Subcutaneous adipose tissue (tissue), 4 donors: ENCODE measurements around the gene CLASP1. TPM values are rescaled to one million over a fixed set of nuclear protein-coding genes. Genes with fewer than 3 reads are reported as not detected.
A peak's percentile ranks its signal among the peaks of the same experiment; 100 is the strongest.

ENCODE experiments used
- small RNA-seq: library from RNA; depleted of rRNA; stranded (forward); fragments of <200 nt; gene quantifications from one replicate; pipeline ENCODE3, GENCODE V24; 2016
- total RNA-seq, 4 donors: library from RNA; depleted of rRNA; stranded (reverse); fragments of >200 nt; gene quantifications; one replicate each; pipeline ENCODE4 v1.1.0, GENCODE V29; 2016
- TF ChIP-seq, protein P1 (sequence below): fragments of 450-650 bp; IDR thresholded peaks from one replicate; pipeline ENCODE4 v1.5.1; 2016; ENCODE audit warnings: low read depth, mild to moderate bottlenecking, control low read depth, antibody characterized with exemption, moderate library complexity

CLASP1 gene
- total RNA-seq, 4 donors from 2014 or later, result 94.0 to 166 (median 112) TPM

GRCh38 chr2:121288454-121289231 lies 360.6 kb downstream of the CLASP1 start:
- TF ChIP-seq, protein P1, sequence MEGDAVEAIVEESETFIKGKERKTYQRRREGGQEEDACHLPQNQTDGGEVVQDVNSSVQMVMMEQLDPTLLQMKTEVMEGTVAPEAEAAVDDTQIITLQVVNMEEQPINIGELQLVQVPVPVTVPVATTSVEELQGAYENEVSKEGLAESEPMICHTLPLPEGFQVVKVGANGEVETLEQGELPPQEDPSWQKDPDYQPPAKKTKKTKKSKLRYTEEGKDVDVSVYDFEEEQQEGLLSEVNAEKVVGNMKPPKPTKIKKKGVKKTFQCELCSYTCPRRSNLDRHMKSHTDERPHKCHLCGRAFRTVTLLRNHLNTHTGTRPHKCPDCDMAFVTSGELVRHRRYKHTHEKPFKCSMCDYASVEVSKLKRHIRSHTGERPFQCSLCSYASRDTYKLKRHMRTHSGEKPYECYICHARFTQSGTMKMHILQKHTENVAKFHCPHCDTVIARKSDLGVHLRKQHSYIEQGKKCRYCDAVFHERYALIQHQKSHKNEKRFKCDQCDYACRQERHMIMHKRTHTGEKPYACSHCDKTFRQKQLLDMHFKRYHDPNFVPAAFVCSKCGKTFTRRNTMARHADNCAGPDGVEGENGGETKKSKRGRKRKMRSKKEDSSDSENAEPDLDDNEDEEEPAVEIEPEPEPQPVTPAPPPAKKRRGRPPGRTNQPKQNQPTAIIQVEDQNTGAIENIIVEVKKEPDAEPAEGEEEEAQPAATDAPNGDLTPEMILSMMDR, result no peak

DNA sequence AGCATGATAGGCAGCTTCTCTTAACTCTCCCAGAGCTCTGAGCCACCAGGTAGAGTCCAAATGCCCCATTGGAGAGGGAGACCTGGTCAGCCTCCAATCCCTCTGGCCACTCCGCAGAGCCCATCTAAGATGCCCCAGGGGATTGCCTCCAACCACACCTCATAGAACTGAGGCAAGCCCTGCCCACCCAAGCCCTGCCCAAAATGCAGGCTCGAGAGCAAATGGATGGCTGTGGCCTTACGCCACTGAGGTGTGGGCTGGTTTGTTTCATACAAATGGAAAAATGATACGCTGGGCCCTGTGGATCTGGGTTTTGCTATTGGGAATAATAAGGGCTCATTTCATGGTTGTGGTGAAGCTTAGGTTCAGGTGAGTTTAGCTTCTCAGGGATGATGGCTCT lies 361.3 kb downstream of the CLASP1 start:
- TF ChIP-seq, protein P1, result no peak

Small RNAs within 50 kb of the gene (small RNA-seq; reads per million reads assigned to genes)
- 0.49 reads per million for gene RF00019
- 281 reads per million, percentile 98 among the genes with 10 or more reads in this experiment for gene RNU4ATAC

Other genes with a start within 250 kb of the CLASP1 start
- gene RNU4ATAC, start 118.6 kb downstream of the CLASP1 start, total RNA-seq, result not detected
- 100 to 1,000 TPM in 1 of 4 donors, 10 to 100 TPM in 3; 18.7 to 102 (median 33.0) TPM for gene NIFK, start 87.4 kb upstream of the CLASP1 start, total RNA-seq
- 10 to 100 TPM; 35.4 to 47.1 (median 37.0) TPM for gene TSN, start 106.2 kb upstream of the CLASP1 start, total RNA-seq